Measurements from ENCODE around the gene TLK1. TPM values are rescaled to one million over a fixed set of nuclear protein-coding genes. Genes with fewer than 3 reads are reported as not detected.

The TLK1 gene
- total RNA-seq, 4 donors from 2014 or later, result 32.2 to 64.3 (median 45.4) TPM

GRCh38 chr2:170972296-170973224 is 188.1 kb downstream of the TLK1 start:
- Histone ChIP-seq H3K27ac (peak overlapping the region in 1 of 4 donors; percentile 86), H3K27me3 (no peaks in the 10 kb centered on the region), H3K36me3 (peaks cover 0 to 7% of the 10 kb centered on the region in 2 donors), H3K4me1 (peaks cover 0 to 22% (median 4%) of the 10 kb centered on the region in 3 donors), H3K4me3 (peak overlapping the region in 1 of 2 donors; percentile 75), H3K9me3 (no peaks in the 10 kb centered on the region)
- ATAC-seq, result no peak
- WGBS, 2 donors (ENCODE audit: low coverage in 1 of 2), result 60 to 67% methylated on average over 10 to 20 of the region's 20 CpGs
- no peak for TF ChIP-seq POLR2AphosphoS5 (IDR thresholded peaks at IDR 0.05)
- no peak for TF ChIP-seq EP300 (IDR thresholded peaks at IDR 0.05)
- no peak for TF ChIP-seq CTCF (IDR thresholded peaks at IDR 0.05)
- TF ChIP-seq POLR2A (IDR thresholded peaks at IDR 0.05), result no peak

GRCh38 chr2:170971071-170971470 is 189.6 kb downstream of the TLK1 start:
- peaks cover 0 to 21% of the 10 kb centered on the region in 2 donors for H3K36me3 ChIP-seq
- H3K27ac ChIP-seq, result no peak overlapping the region
- 67 to 83% methylated on average over 1 of the region's 3 CpGs for WGBS, 2 donors (ENCODE audit: low coverage in 1 of 2)
- H3K9me3 ChIP-seq, result no peaks in the 10 kb centered on the region
- no peaks in the 10 kb centered on the region for H3K27me3 ChIP-seq
- TF ChIP-seq CTCF (IDR thresholded peaks at IDR 0.05) (no peak), EP300 (IDR thresholded peaks at IDR 0.05) (no peak), POLR2AphosphoS5 (IDR thresholded peaks at IDR 0.05) (no peak), POLR2A (IDR thresholded peaks at IDR 0.05) (no peak)
- peaks cover 0 to 22% (median 4%) of the 10 kb centered on the region in 3 donors for H3K4me1 ChIP-seq
- ATAC-seq, result no peak
- no peak overlapping the region for H3K4me3 ChIP-seq

GRCh38 chr2:170969872-170970496 is 190.7 kb downstream of the TLK1 start:
- WGBS, 2 donors (ENCODE audit: low coverage in 1 of 2), result 55 to 61% methylated on average over 8 to 10 of the region's 10 CpGs
- no peak for ATAC-seq

GRCh38 chr2:170969030-170969429 is 191.7 kb downstream of the TLK1 start:
- Histone ChIP-seq H3K27ac (no peak overlapping the region), H3K9me3 (no peaks in the 10 kb centered on the region), H3K36me3 (peaks cover 0 to 42% of the 10 kb centered on the region in 2 donors), H3K4me1 (peaks cover 0 to 16% (median 4%) of the 10 kb centered on the region in 3 donors), H3K27me3 (no peaks in the 10 kb centered on the region), H3K4me3 (no peak overlapping the region)
- ATAC-seq, result no peak
- WGBS, 2 donors (ENCODE audit: low coverage in 1 of 2), result 71% methylated on average over 1 of the region's 2 CpGs; no CpG with 5 or more reads in 1 of the 2 donors
- TF ChIP-seq EP300 (IDR thresholded peaks at IDR 0.05) (no peak), CTCF (IDR thresholded peaks at IDR 0.05) (no peak), POLR2A (IDR thresholded peaks at IDR 0.05) (no peak), POLR2AphosphoS5 (IDR thresholded peaks at IDR 0.05) (no peak)

More at GRCh38 chr2:170969872-170970496, 190.7 kb downstream of the TLK1 start:
- H3K4me1 ChIP-seq, result peaks cover 0 to 22% (median 4%) of the 10 kb centered on the region in 3 donors
- peaks cover 0 to 32% of the 10 kb centered on the region in 2 donors for H3K36me3 ChIP-seq
- no peak for TF ChIP-seq POLR2A (IDR thresholded peaks at IDR 0.05)
- TF ChIP-seq EP300 (IDR thresholded peaks at IDR 0.05), result no peak
- TF ChIP-seq CTCF (IDR thresholded peaks at IDR 0.05), result no peak
- TF ChIP-seq POLR2AphosphoS5 (IDR thresholded peaks at IDR 0.05), result no peak
- H3K27ac ChIP-seq, result no peak overlapping the region
- H3K4me3 ChIP-seq, result no peak overlapping the region
- no peaks in the 10 kb centered on the region for H3K9me3 ChIP-seq
- no peaks in the 10 kb centered on the region for H3K27me3 ChIP-seq
